H1 (cell line): ENCODE results near the gene ADAMTS17. TPM values are rescaled to one million over a fixed set of nuclear protein-coding genes. Genes with fewer than 3 reads are reported as not detected.

Experiments
- CTCF ChIA-PET: fragments of 300-600 bp; sonication (Branson Sonifier 250); formaldehyde crosslinking; loops from one replicate; lab custom pipeline; 2021; ENCODE audit not compliant: partially characterized antibody; lab: Charles Lee
- POLR2A ChIA-PET: fragments of 300-600 bp; sonication (Branson Sonifier 250); formaldehyde crosslinking; loops from one replicate; lab custom pipeline; 2021; ENCODE audit warnings: inconsistent platforms; ENCODE audit not compliant: partially characterized antibody; lab: Charles Lee
- DNase-seq, 2 experiments: peaks; one replicate each; pipeline versions ENCODE4 v3.0.0 to v3.0.0-alpha.2; 2010 to 2022; ENCODE audit warnings: low spot score in 2 of 2, low read depth in 1 of 2, mixed read lengths in 1 of 2
- FAIRE-seq: peaks from 2 replicates; lab custom pipeline; 2011; peaks lifted over from hg19 to GRCh38; lab: Jason Lieb, UNC
- H2AFZ ChIP-seq: 2 replicates; pipeline ENCODE4 v1.8.1; 2012; ENCODE audit warnings: low read length, inconsistent platforms
- H2AK5ac ChIP-seq: 2 replicates; pipeline ENCODE4 v1.6.1; 2013; ENCODE audit warnings: low read depth, low read length
- H2BK120ac ChIP-seq: replicated peaks from 2 replicates; pipeline ENCODE3; 2013; ENCODE audit warnings: low read depth, low read length, inconsistent platforms
- H2BK12ac ChIP-seq: 2 replicates; pipeline ENCODE4 v1.6.1; 2013; ENCODE audit warnings: low read depth, low read length
- H2BK15ac ChIP-seq: 2 replicates; pipeline ENCODE4 v1.6.1; 2013; ENCODE audit warnings: low read length
- H2BK20ac ChIP-seq: 2 replicates; pipeline ENCODE4 v1.6.1; 2013; ENCODE audit warnings: low read length
- H2BK5ac ChIP-seq: 2 replicates; pipeline ENCODE4 v1.6.1; 2013; ENCODE audit warnings: low read depth, low read length
- H3K14ac ChIP-seq: 2 replicates; pipeline ENCODE4 v1.6.1; 2013; ENCODE audit warnings: inconsistent platforms; ENCODE audit not compliant: insufficient read length
- H3K18ac ChIP-seq: 2 replicates; pipeline ENCODE4 v1.6.1; 2013; ENCODE audit warnings: low read length; ENCODE audit errors: extremely low read depth
- H3K23ac ChIP-seq: 2 replicates; pipeline ENCODE4 v1.6.1; 2013; ENCODE audit warnings: inconsistent platforms; ENCODE audit not compliant: insufficient read length
- H3K23me2 ChIP-seq: 2 replicates; pipeline ENCODE4 v1.6.1; 2013; ENCODE audit warnings: low read depth, low read length
- H3K27ac ChIP-seq: 2 replicates; pipeline ENCODE4 v1.6.1; 2011; ENCODE audit warnings: low read depth, low read length, inconsistent platforms
- H3K27me3 ChIP-seq, 4 experiments: replicated peaks in 1 of 4; 1 replicate in 1 of 4; 2 replicates in 3 of 4; pipeline versions ENCODE4 v1.6.1 to v1.8.1; 2011 to 2013; ENCODE audit warnings: low read length in 3 of 4, mild to moderate bottlenecking in 3 of 4, inconsistent platforms in 2 of 4, mixed read lengths in 2 of 4, moderate library complexity in 1 of 4; ENCODE audit not compliant: control insufficient read depth in 3 of 4, insufficient read depth in 3 of 4; ENCODE audit errors: extremely low read depth in 1 of 4
- H3K36me3 ChIP-seq, 4 experiments: 2 replicates each; pipeline versions ENCODE4 v1.6.1 to v1.8.1; 2011 to 2013; ENCODE audit warnings: mild to moderate bottlenecking in 4 of 4, low read length in 3 of 4, moderate library complexity in 2 of 4, control low read depth in 1 of 4, inconsistent platforms in 1 of 4; ENCODE audit not compliant: insufficient read depth in 4 of 4, control insufficient read depth in 2 of 4
- H3K4ac ChIP-seq: replicated peaks from 2 replicates; pipeline ENCODE3; 2013; ENCODE audit warnings: low read length, low read depth, mixed read lengths, inconsistent platforms; ENCODE audit not compliant: insufficient read length
- H3K4me1 ChIP-seq, 4 experiments: replicated peaks in 1 of 4; 1 replicate in 1 of 4; 2 replicates in 3 of 4; pipeline versions ENCODE4 v1.6.1 to v1.8.1; 2011 to 2013; ENCODE audit warnings: low read length in 3 of 4, inconsistent platforms in 2 of 4, mixed read lengths in 1 of 4; ENCODE audit not compliant: insufficient read depth in 4 of 4, control insufficient read depth in 3 of 4
- H3K4me2 ChIP-seq, 2 experiments: 2 replicates each; pipeline versions ENCODE4 v1.6.1 to v1.8.1; 2011 to 2013; ENCODE audit warnings: low read depth in 2 of 2, low read length in 2 of 2, control low read depth in 1 of 2, inconsistent platforms in 1 of 2, mild to moderate bottlenecking in 1 of 2; ENCODE audit not compliant: insufficient read depth in 1 of 2
- H3K4me3 ChIP-seq, 4 experiments: fragments of 200-600, 300-600 bp in 1 of 4; sonication (generic), shearing (Covaris generic), sonication (Bioruptor Twin) in 1 of 4; 2 replicates each; pipeline versions ENCODE4 v1.5.1 to v1.8.1; 2011 to 2016; ENCODE audit warnings: low read length in 4 of 4, low read depth in 3 of 4, control low read depth in 2 of 4, inconsistent platforms in 2 of 4, mild to moderate bottlenecking in 2 of 4, mixed read lengths in 1 of 4, moderate library complexity in 1 of 4; ENCODE audit not compliant: insufficient read depth in 2 of 4; ENCODE audit errors: extremely low read depth in 1 of 4
- H3K56ac ChIP-seq: replicated peaks from 2 replicates; pipeline ENCODE3; 2013; ENCODE audit warnings: low read depth, mild to moderate bottlenecking, mixed read lengths, low read length, inconsistent platforms; ENCODE audit not compliant: insufficient read length
- H3K79me1 ChIP-seq: 2 replicates; pipeline ENCODE4 v1.6.1; 2013; ENCODE audit warnings: low read depth, low read length, control low read depth
- H3K79me2 ChIP-seq, 2 experiments: 2 replicates each; pipeline versions ENCODE4 v1.6.1 to v1.8.1; 2012 to 2013; ENCODE audit warnings: low read length in 2 of 2, mild to moderate bottlenecking in 2 of 2, inconsistent platforms in 1 of 2; ENCODE audit not compliant: insufficient read depth in 2 of 2, control insufficient read depth in 1 of 2
- H3K9ac ChIP-seq, 4 experiments: replicated peaks in 1 of 4; 1 replicate in 1 of 4; 2 replicates in 3 of 4; pipeline versions ENCODE4 v1.6.1 to v1.8.1; 2011 to 2013; ENCODE audit warnings: low read depth in 3 of 4, low read length in 3 of 4, control low read depth in 2 of 4, mild to moderate bottlenecking in 2 of 4, moderate library complexity in 2 of 4, inconsistent platforms in 1 of 4; ENCODE audit errors: extremely low read depth in 1 of 4
- H3K9me3 ChIP-seq, 2 experiments: 2 replicates each; pipeline versions ENCODE4 v1.6.1 to v1.8.1; 2012 to 2013; ENCODE audit warnings: mild to moderate bottlenecking in 2 of 2, moderate library complexity in 2 of 2, control low read depth in 1 of 2, inconsistent platforms in 1 of 2, low read depth in 1 of 2, low read length in 1 of 2, mixed read lengths in 1 of 2; ENCODE audit not compliant: insufficient read depth in 2 of 2
- H4K20me1 ChIP-seq, 2 experiments: replicated peaks in 1 of 2; 2 replicates each; pipeline versions ENCODE3 to v1.8.1; 2011 to 2013; ENCODE audit warnings: inconsistent platforms in 2 of 2, low read length in 2 of 2, mild to moderate bottlenecking in 1 of 2; ENCODE audit not compliant: insufficient read depth in 2 of 2, control insufficient read depth in 1 of 2
- H4K5ac ChIP-seq: 2 replicates; pipeline ENCODE4 v1.6.1; 2013; ENCODE audit warnings: low read length, low read depth, mixed read lengths, inconsistent platforms; ENCODE audit not compliant: insufficient read length
- H4K8ac ChIP-seq: 2 replicates; pipeline ENCODE4 v1.8.0; 2013; ENCODE audit warnings: mild to moderate bottlenecking, moderate library complexity, low read length, inconsistent platforms; ENCODE audit not compliant: insufficient read depth; ENCODE audit errors: extremely low read depth
- H4K91ac ChIP-seq: replicated peaks from 2 replicates; pipeline ENCODE3; 2013; ENCODE audit warnings: low read length, mixed read lengths, inconsistent platforms; ENCODE audit not compliant: insufficient read length
- ATF3 ChIP-seq: IDR thresholded peaks from 2 replicates; pipeline ENCODE4 v1.6.1; 2011; ENCODE audit warnings: low read depth, mild to moderate bottlenecking, low read length; ENCODE audit not compliant: insufficient read depth
- HDAC2 ChIP-seq, 2 experiments: fragments of 300-600 bp in 1 of 2; sonication (generic) in 1 of 2; IDR thresholded peaks; 2 replicates each; pipeline ENCODE4 v1.6.1; 2011 to 2012; ENCODE audit warnings: low read depth in 2 of 2, low read length in 2 of 2, mild to moderate bottlenecking in 2 of 2, moderate library complexity in 2 of 2, borderline replicate concordance in 1 of 2, inconsistent platforms in 1 of 2
- JUND ChIP-seq: IDR thresholded peaks from 2 replicates; pipeline ENCODE4 v1.6.1; 2011; ENCODE audit warnings: mild to moderate bottlenecking, improper control_type of control experiment, low read length
- MAX ChIP-seq: IDR thresholded peaks from 2 replicates; pipeline ENCODE4 v1.6.1; 2012; ENCODE audit warnings: inconsistent platforms
- POLR2AphosphoS5 ChIP-seq: IDR thresholded peaks from 2 replicates; pipeline ENCODE4 v1.6.1; 2011; ENCODE audit warnings: low read depth, low read length
- SAP30 ChIP-seq: fragments of 300-600 bp; sonication (generic); IDR thresholded peaks from 2 replicates; pipeline ENCODE4 v1.7.1; 2012; ENCODE audit warnings: low read length, moderate library complexity, mild to moderate bottlenecking, inconsistent platforms; ENCODE audit not compliant: insufficient read depth, insufficient replicate concordance
- SIRT6 ChIP-seq: IDR thresholded peaks from one replicate; pipeline ENCODE4 v1.7.1; 2012; ENCODE audit warnings: low read length, inconsistent platforms
- SP1 ChIP-seq: IDR thresholded peaks from 2 replicates; pipeline ENCODE4 v1.6.1; 2011; ENCODE audit warnings: low read depth, low read length
- SUZ12 ChIP-seq: fragments of 200-600 bp; sonication (generic); IDR thresholded peaks from 2 replicates; pipeline ENCODE4 v1.6.1; 2012; ENCODE audit warnings: mild to moderate bottlenecking, inconsistent platforms, low read length, moderate library complexity, mixed read lengths
- TAF7 ChIP-seq: optimal IDR thresholded peaks from 2 replicates; pipeline ENCODE3; 2011; ENCODE audit warnings: low read depth, mild to moderate bottlenecking, inconsistent platforms, low read length, moderate library complexity, borderline replicate concordance
- TBP ChIP-seq: IDR thresholded peaks from 2 replicates; pipeline ENCODE4 v1.6.1; 2011; ENCODE audit warnings: low read depth, low read length, improper control_type of control experiment
- USF2 ChIP-seq: IDR thresholded peaks from 2 replicates; pipeline ENCODE4 v1.6.1; 2011; ENCODE audit warnings: low read length, improper control_type of control experiment
- ZNF274 ChIP-seq: IDR thresholded peaks from 2 replicates; pipeline ENCODE4 v1.7.0; 2012; ENCODE audit warnings: low read length, borderline replicate concordance; ENCODE audit errors: extremely low read depth
- WGBS, 2 experiments: shearing (Covaris generic) in 1 of 2; methylation state at CpG; one replicate each; pipeline versions ENCODE4 v1.1.6 to v1.1.7; 2013 to 2015; ENCODE audit warnings: low lambda C conversion rate in 2 of 2, mixed read lengths in 2 of 2, inconsistent platforms in 1 of 2, low coverage in 1 of 2, missing lambda C conversion rate in 1 of 2; ENCODE audit not compliant: insufficient replicate concordance in 2 of 2, insufficient coverage in 1 of 2, insufficient read length in 1 of 2; ENCODE audit errors: extremely low coverage in 1 of 2, missing lambda C conversion rate in 1 of 2; 5-methylcytosine and 5-hydroxymethylcytosine counted together
- polyA plus RNA-seq, 7 experiments: library from polyadenylated mRNA; depleted of rRNA in 3 of 7; stranded (reverse) in 5 of 7; unstranded in 2 of 7; fragments of >200 nt in 5 of 7; fragments of 200-250 nt in 2 of 7; gene quantifications; 1 replicate in 5 of 7; 2 replicates in 1 of 7; 4 replicates in 1 of 7; pipeline versions ENCODE4 v1.2.1 to v1.2.3, GENCODE V29; 2011 to 2013; ENCODE audit warnings: missing spikeins in 2 of 7, mixed read lengths in 2 of 7
- total RNA-seq: library from RNA; stranded (reverse); fragmentation: NEBNext Ultra II Directional; extraction: Animal tissue kit (Norgen Biotek cat#: 25700); gene quantifications from 2 replicates; pipeline ENCODE4 v1.2.1, GENCODE V29; 2021

Gene ADAMTS17
- total and polyA plus RNA-seq, 2 of the 8 experiments (the other 6 are each of a cell fraction or from before 2014, with no cell fraction given), result 0.51 to 1.7 TPM

GRCh38 chr15:100276506-100276905, 65.3 kb downstream of the ADAMTS17 start:
- no peak for FAIRE-seq
- Histone ChIP-seq H2BK120ac (no peak overlapping the region), H3K79me2 (no peaks in the 10 kb centered on the region), H3K27me3 (no peaks in the 10 kb centered on the region), H3K4me3 (no peak overlapping the region), H2AK5ac (no peak overlapping the region), H3K18ac (no peak overlapping the region), H4K91ac (no peak overlapping the region), H2BK15ac (no peak overlapping the region), H3K9me3 (no peaks in the 10 kb centered on the region; a peak in 1 of 4 replicates), H4K20me1 (no peaks in the 10 kb centered on the region), H3K79me1 (no peaks in the 10 kb centered on the region), H3K14ac (no peak overlapping the region), H3K36me3 (no peaks in the 10 kb centered on the region), H3K4me1 (no peaks in the 10 kb centered on the region), H3K27ac (no peak overlapping the region), H3K56ac (no peak overlapping the region), H3K4ac (no peak overlapping the region), H3K4me2 (no peak overlapping the region), H3K23me2 (no peaks in the 10 kb centered on the region), H3K23ac (no peak overlapping the region), H2BK5ac (no peak overlapping the region), H4K8ac (no peak overlapping the region; the same call in 1 of the 2 replicates), H2BK20ac (no peak overlapping the region), H2BK12ac (no peak overlapping the region), H3K9ac (no peak overlapping the region), H4K5ac (no peak overlapping the region), H2AFZ (no peak overlapping the region)
- no peak for DNase-seq
- 88% methylated on average over 6 of the region's 8 CpGs; no CpG with 5 or more reads in 1 of the 2 experiments for WGBS, 2 experiments
- ChIA-PET POLR2A (no interaction called here), CTCF (no interaction called here)
- TF ChIP-seq MAX (no peak), SP1 (no peak), USF2 (no peak), TBP (no peak), SUZ12 (no peak), HDAC2 (IDR thresholded peaks at IDR 0.05; ENCODE audit: borderline replicate concordance in 1 of 2, low read depth in 2 of 2, low read length in 2 of 2) (no peak), TAF7 (no peak), ZNF274 (no peak), JUND (no peak), POLR2AphosphoS5 (no peak), SIRT6 (no peak), ATF3 (no peak), SAP30 (no peak)
